Activated CD4-positive, alpha-beta T cell treated with anti-CD3 and anti-CD28 coated beads, Interleukin-2, amount 50 U/mL, for 4 hours (primary cell): ENCODE results near the gene ZNF536.
"Not testable (repeated sequence)": the region's sequence is repeated elsewhere in the genome, so short reads cannot be mapped to it uniquely, and the experiment has no call there.

Source experiments
- DNase-seq, 2 experiments: peaks; one replicate each; pipeline ENCODE4 v3.0.0-alpha.2; 2020

ZNF536 gene

GRCh38 chr19:30420881-30421280 is 48.7 kb downstream of the ZNF536 start:
- DNase-seq: no peak

- DNase-seq: no peak
Observed at GRCh38 chr19:30421571-30421970, 49.4 kb downstream of the ZNF536 start.

GRCh38 chr19:30423481-30423880 is 51.3 kb downstream of the ZNF536 start:
- no peak for DNase-seq

- DNase-seq: no peak
Observed at GRCh38 chr19:30425885-30426838, 54.0 kb downstream of the ZNF536 start.

- no peak for DNase-seq
Observed at GRCh38 chr19:30426864-30427263, 54.7 kb downstream of the ZNF536 start.

GRCh38 chr19:30428092-30428680 is 56.0 kb downstream of the ZNF536 start:
- DNase-seq: no peak

GRCh38 chr19:30428844-30429243 is 56.7 kb downstream of the ZNF536 start:
- DNase-seq: no peak

- DNase-seq: no peak
Observed at GRCh38 chr19:30430206-30430734, 58.1 kb downstream of the ZNF536 start.

GRCh38 chr19:30431591-30431990 is 59.4 kb downstream of the ZNF536 start:
- DNase-seq: no peak

- DNase-seq: no peak
Observed at GRCh38 chr19:30434797-30435594, 62.8 kb downstream of the ZNF536 start.

GRCh38 chr19:30437869-30438268 is 65.7 kb downstream of the ZNF536 start:
- DNase-seq: no peak

- no peak for DNase-seq
Observed at GRCh38 chr19:30439310-30439709, 67.1 kb downstream of the ZNF536 start.

GRCh38 chr19:30441011-30441410 is 68.8 kb downstream of the ZNF536 start:
- no peak for DNase-seq

GRCh38 chr19:30442674-30443073 is 70.5 kb downstream of the ZNF536 start:
- DNase-seq: no peak

- no peak for DNase-seq
Observed at GRCh38 chr19:30443531-30444252, 71.5 kb downstream of the ZNF536 start.

- no peak for DNase-seq
Observed at GRCh38 chr19:30444253-30444671, 72.1 kb downstream of the ZNF536 start.

GRCh38 chr19:30444686-30445232 is 72.6 kb downstream of the ZNF536 start:
- no peak for DNase-seq

GRCh38 chr19:30445385-30445784 is 73.2 kb downstream of the ZNF536 start:
- no peak for DNase-seq

- not testable (repeated sequence) for DNase-seq
Observed at GRCh38 chr19:30446120-30446519, 73.9 kb downstream of the ZNF536 start.

- DNase-seq: no peak
Observed at GRCh38 chr19:30446850-30447552, 74.8 kb downstream of the ZNF536 start.

- no peak for DNase-seq
Observed at GRCh38 chr19:30447553-30447870, 75.3 kb downstream of the ZNF536 start.
